AG09319 (cell line): ENCODE results near the gene CELA2B.

Source experiments
- DNase-seq: peaks from one replicate; pipeline ENCODE4 v3.0.0-alpha.2; 2010; ENCODE audit warnings: low read depth; ENCODE audit errors: extremely low read depth
- CTCF ChIP-seq: IDR thresholded peaks from 2 replicates; pipeline ENCODE4 v1.5.1; 2011; ENCODE audit warnings: low read depth, mild to moderate bottlenecking, inconsistent platforms, low read length, moderate library complexity

CELA2B gene

GRCh38 chr1:15540186-15540585 lies 64.3 kb downstream of the CELA2B start:
- TF ChIP-seq CTCF = no peak
- DNase-seq = no peak
